Fibroblast of lung (primary cell): ENCODE data around the gene FH.

Experiments used
- EZH2 ChIP-seq: IDR thresholded peaks from 2 replicates; pipeline ENCODE4 v1.5.1; 2012; ENCODE audit warnings: low read length, control low read depth, mild to moderate bottlenecking; ENCODE audit errors: missing control alignments
- TF ChIP-seq, protein P1 (sequence below), 2 donors: IDR thresholded peaks in 1 of 2; conservative IDR thresholded peaks in 1 of 2; 1 replicate in 1 of 2; 2 replicates in 1 of 2; pipeline ENCODE4 v1.5.1; 2011 to 2012; ENCODE audit warnings: low read length in 2 of 2, control low read depth in 1 of 2, inconsistent platforms in 1 of 2, low read depth in 1 of 2, mild to moderate bottlenecking in 1 of 2

DNA sequence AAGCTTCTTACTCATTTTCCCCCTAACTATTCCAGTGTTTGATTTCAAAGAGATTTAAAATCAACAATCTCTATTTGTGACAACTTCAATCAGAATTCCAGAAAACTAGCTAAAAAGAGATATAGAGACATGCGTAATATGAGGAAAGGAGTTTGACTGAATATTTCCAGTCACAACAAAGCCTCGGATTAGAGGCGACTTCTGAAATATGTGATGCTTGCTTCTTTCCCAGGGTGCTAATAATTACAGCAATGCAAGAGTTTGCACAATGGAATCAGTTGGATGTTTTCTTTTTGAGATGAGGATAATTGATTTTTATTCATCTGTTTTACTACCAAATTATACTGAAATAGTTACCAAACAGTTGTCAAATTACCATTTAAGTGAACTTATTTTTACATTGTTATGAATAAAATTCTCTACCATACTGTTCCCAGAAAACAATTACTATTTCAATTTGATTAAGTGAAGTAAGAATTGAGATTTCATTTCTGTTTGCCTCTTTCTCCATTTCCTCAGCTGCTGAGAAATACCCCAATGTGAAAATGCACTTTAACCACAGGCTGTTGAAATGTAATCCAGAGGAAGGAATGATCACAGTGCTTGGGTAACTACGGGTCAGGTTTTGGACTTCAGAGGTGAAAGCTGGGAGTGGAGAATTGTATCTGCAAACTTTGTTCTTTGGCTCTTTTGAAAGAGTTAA, 40.7 kb upstream of the FH start:
- TF ChIP-seq, protein P1, sequence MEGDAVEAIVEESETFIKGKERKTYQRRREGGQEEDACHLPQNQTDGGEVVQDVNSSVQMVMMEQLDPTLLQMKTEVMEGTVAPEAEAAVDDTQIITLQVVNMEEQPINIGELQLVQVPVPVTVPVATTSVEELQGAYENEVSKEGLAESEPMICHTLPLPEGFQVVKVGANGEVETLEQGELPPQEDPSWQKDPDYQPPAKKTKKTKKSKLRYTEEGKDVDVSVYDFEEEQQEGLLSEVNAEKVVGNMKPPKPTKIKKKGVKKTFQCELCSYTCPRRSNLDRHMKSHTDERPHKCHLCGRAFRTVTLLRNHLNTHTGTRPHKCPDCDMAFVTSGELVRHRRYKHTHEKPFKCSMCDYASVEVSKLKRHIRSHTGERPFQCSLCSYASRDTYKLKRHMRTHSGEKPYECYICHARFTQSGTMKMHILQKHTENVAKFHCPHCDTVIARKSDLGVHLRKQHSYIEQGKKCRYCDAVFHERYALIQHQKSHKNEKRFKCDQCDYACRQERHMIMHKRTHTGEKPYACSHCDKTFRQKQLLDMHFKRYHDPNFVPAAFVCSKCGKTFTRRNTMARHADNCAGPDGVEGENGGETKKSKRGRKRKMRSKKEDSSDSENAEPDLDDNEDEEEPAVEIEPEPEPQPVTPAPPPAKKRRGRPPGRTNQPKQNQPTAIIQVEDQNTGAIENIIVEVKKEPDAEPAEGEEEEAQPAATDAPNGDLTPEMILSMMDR (conservative IDR thresholded peaks at IDR 0.05 in 1 of 2, IDR thresholded peaks at IDR 0.05 in 1 of 2; ENCODE audit: low read depth in 1 of 2, low read length in 2 of 2) = no peak
- TF ChIP-seq EZH2 = no peak
